Glutamatergic neuron (in vitro differentiated cells): Measurements from ENCODE around the gene APC2. TPM values are rescaled to one million over a fixed set of nuclear protein-coding genes. Genes with fewer than 3 reads are reported as not detected.

Experiments used
- DNase-seq: peaks from one replicate; pipeline ENCODE4 v3.0.0; 2022
- H3K27ac Mint-ChIP-seq: one replicate; pipeline ENCODE4 v1.8.0; 2020; ENCODE audit warnings: mild to moderate bottlenecking, mixed read lengths, inconsistent platforms; ENCODE audit not compliant: unreplicated experiment
- H3K27me3 Mint-ChIP-seq: one replicate; pipeline ENCODE4 v1.8.0; 2020; ENCODE audit warnings: mild to moderate bottlenecking, moderate library complexity, mixed read lengths, inconsistent platforms; ENCODE audit not compliant: unreplicated experiment
- H3K36me3 Mint-ChIP-seq: one replicate; pipeline ENCODE4 v1.8.0; 2020; ENCODE audit warnings: mild to moderate bottlenecking, mixed read lengths, inconsistent platforms; ENCODE audit not compliant: unreplicated experiment
- H3K4me1 Mint-ChIP-seq: one replicate; pipeline ENCODE4 v1.8.0; 2020; ENCODE audit warnings: mild to moderate bottlenecking, low read depth, mixed read lengths, inconsistent platforms; ENCODE audit not compliant: unreplicated experiment
- H3K4me3 Mint-ChIP-seq: one replicate; pipeline ENCODE4 v1.8.0; 2020; ENCODE audit warnings: mild to moderate bottlenecking, mixed read lengths, inconsistent platforms; ENCODE audit not compliant: unreplicated experiment
- H3K9me3 Mint-ChIP-seq: one replicate; pipeline ENCODE4 v1.8.0; 2020; ENCODE audit warnings: mild to moderate bottlenecking, moderate library complexity, mixed read lengths, inconsistent platforms; ENCODE audit not compliant: unreplicated experiment
- CTCF ChIP-seq: fragments of 200-600 bp; sonication (generic); IDR thresholded peaks from one replicate; pipeline ENCODE4 v1.5.0; 2021; ENCODE audit not compliant: partially characterized antibody, unreplicated experiment
- total RNA-seq: library from RNA; stranded (reverse); fragmentation: NEBNext Ultra II Directional; extraction: Animal tissue kit (Norgen Biotek cat#: 25700); gene quantifications from one replicate; pipeline ENCODE4 v1.2.1, GENCODE V29; 2021; ENCODE audit not compliant: unreplicated experiment

The APC2 gene
- total RNA-seq, 1 donor from 2014 or later: 371 TPM

GRCh38 chr19:1483979-1484428 lies 34.1 kb downstream of the APC2 start:
- H3K4me3 Mint-ChIP-seq: no peak overlapping the region
- H3K4me1 Mint-ChIP-seq: peaks cover 2% of the 10 kb centered on the region
- H3K9me3 Mint-ChIP-seq: peaks cover 10% of the 10 kb centered on the region
- no peak for DNase-seq
- no peak overlapping the region for H3K27ac Mint-ChIP-seq
- peaks cover 10% of the 10 kb centered on the region for H3K27me3 Mint-ChIP-seq
- H3K36me3 Mint-ChIP-seq: no peaks in the 10 kb centered on the region
- no peak for TF ChIP-seq CTCF

- Mint-ChIP-seq H3K27me3 (peaks cover 10% of the 10 kb centered on the region), H3K36me3 (no peaks in the 10 kb centered on the region), H3K4me3 (no peak overlapping the region), H3K9me3 (peaks cover 3% of the 10 kb centered on the region), H3K4me1 (peaks cover 4% of the 10 kb centered on the region), H3K27ac (no peak overlapping the region)
- TF ChIP-seq CTCF: no peak
- no peak for DNase-seq
These were observed 37.0 kb downstream of the APC2 start for GRCh38 chr19:1486720-1487575.

GRCh38 chr19:1487576-1488281 lies 37.8 kb downstream of the APC2 start:
- Mint-ChIP-seq H3K4me1 (peaks cover 4% of the 10 kb centered on the region), H3K27ac (no peak overlapping the region), H3K9me3 (peaks cover 3% of the 10 kb centered on the region), H3K36me3 (no peaks in the 10 kb centered on the region), H3K4me3 (no peak overlapping the region), H3K27me3 (peaks cover 10% of the 10 kb centered on the region)
- no peak for DNase-seq
- no peak for TF ChIP-seq CTCF

GRCh38 chr19:1488282-1488601 lies 38.3 kb downstream of the APC2 start:
- no peak overlapping the region for H3K27ac Mint-ChIP-seq
- no peak for DNase-seq
- H3K4me1 Mint-ChIP-seq: peaks cover 7% of the 10 kb centered on the region
- H3K36me3 Mint-ChIP-seq: no peaks in the 10 kb centered on the region
- peaks cover 10% of the 10 kb centered on the region for H3K27me3 Mint-ChIP-seq
- no peak overlapping the region for H3K4me3 Mint-ChIP-seq
- TF ChIP-seq CTCF: no peak
- H3K9me3 Mint-ChIP-seq: peaks cover 3% of the 10 kb centered on the region
